ENCODE results near the gene PROZ. TPM values are rescaled to one million over a fixed set of nuclear protein-coding genes. Genes with fewer than 3 reads are reported as not detected.

PROZ gene
- total and polyA plus RNA-seq, 10 donors = 0.11 TPM; not detected in 9

GRCh38 chr13:113219256-113219940, 61.0 kb downstream of the PROZ start:
- WGBS, 5 donors = 88 to 91% (median 89%) methylated on average over 12 to 14 of the region's 14 CpGs
- Histone ChIP-seq H3K9me3 (no peaks in the 10 kb centered on the region), H3K4me3 (no peak overlapping the region), H3K4me1 (peaks cover 5 to 39% (median 13%) of the 10 kb centered on the region in 6 donors), H3K36me3 (peaks cover 0 to 63% (median 40%) of the 10 kb centered on the region in 6 donors), H3K27ac (no peak overlapping the region), H3K27me3 (replicated peaks in 1 of 7) (no peaks in the 10 kb centered on the region)
- no peak for DNase-seq
- intact Hi-C loops (cut with DNase I; ENCODE audit: low total_unique reads) = no loop called here
- TF ChIP-seq, protein P1, sequence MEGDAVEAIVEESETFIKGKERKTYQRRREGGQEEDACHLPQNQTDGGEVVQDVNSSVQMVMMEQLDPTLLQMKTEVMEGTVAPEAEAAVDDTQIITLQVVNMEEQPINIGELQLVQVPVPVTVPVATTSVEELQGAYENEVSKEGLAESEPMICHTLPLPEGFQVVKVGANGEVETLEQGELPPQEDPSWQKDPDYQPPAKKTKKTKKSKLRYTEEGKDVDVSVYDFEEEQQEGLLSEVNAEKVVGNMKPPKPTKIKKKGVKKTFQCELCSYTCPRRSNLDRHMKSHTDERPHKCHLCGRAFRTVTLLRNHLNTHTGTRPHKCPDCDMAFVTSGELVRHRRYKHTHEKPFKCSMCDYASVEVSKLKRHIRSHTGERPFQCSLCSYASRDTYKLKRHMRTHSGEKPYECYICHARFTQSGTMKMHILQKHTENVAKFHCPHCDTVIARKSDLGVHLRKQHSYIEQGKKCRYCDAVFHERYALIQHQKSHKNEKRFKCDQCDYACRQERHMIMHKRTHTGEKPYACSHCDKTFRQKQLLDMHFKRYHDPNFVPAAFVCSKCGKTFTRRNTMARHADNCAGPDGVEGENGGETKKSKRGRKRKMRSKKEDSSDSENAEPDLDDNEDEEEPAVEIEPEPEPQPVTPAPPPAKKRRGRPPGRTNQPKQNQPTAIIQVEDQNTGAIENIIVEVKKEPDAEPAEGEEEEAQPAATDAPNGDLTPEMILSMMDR (IDR thresholded peaks at IDR 0.05 in 8 of 11, conservative IDR thresholded peaks at IDR 0.05 in 3 of 11) = no peak
- TF ChIP-seq POLR2A (IDR thresholded peaks at IDR 0.05) (no peak), POLR2AphosphoS5 (IDR thresholded peaks at IDR 0.05) (no peak)

DNA sequence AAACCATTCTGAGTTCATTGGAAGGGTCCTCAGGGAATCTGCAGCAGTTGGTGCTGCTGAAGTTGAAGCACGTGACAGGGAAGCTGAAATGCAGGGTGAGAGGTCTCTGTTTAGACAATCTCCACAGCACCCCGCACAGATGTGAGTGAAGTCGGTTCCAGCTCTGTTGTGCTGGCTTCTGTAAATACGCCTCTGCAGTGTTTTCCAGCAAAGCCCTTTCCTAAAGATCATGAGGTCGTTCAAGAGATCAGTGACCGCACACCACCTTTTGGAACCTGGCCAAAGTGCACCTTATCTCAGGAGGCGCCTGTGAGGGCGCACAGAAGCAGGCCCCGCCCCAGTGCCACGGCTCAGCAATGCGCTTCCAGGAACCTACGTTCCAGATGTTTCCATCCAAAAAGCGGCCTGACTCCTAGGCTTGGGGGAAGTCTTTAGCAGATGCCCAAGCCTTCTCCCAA, 61.7 kb downstream of the PROZ start:
- no peaks in the 10 kb centered on the region for H3K27me3 ChIP-seq (replicated peaks in 1 of 7)
- DNase-seq = no peak
- H3K4me3 ChIP-seq = no peak overlapping the region
- H3K27ac ChIP-seq = no peak overlapping the region
- 83 to 88% (median 85%) methylated on average over 13 of the region's 13 CpGs for WGBS, 5 donors
- H3K36me3 ChIP-seq = peaks cover 0 to 71% (median 48%) of the 10 kb centered on the region in 6 donors
- intact Hi-C loops (cut with DNase I; ENCODE audit: low total_unique reads) = loop anchor here (10.0 kb wide), 1 partner anchor 165 kb away; no protein-coding TSS in a partner anchor
- no peaks in the 10 kb centered on the region for H3K9me3 ChIP-seq
- peaks cover 0 to 31% (median 9%) of the 10 kb centered on the region in 6 donors for H3K4me1 ChIP-seq
- TF ChIP-seq, protein P1 (IDR thresholded peaks at IDR 0.05 in 8 of 11, conservative IDR thresholded peaks at IDR 0.05 in 3 of 11) = no peak
- no peak for TF ChIP-seq POLR2A (IDR thresholded peaks at IDR 0.05)
- TF ChIP-seq POLR2AphosphoS5 (IDR thresholded peaks at IDR 0.05) = no peak

GRCh38 chr13:113220877-113221276, 62.4 kb downstream of the PROZ start:
- Histone ChIP-seq H3K9me3 (no peaks in the 10 kb centered on the region), H3K27ac (no peak overlapping the region), H3K4me3 (no peak overlapping the region), H3K27me3 (replicated peaks in 1 of 7) (no peaks in the 10 kb centered on the region), H3K4me1 (peaks cover 0 to 24% (median 9%) of the 10 kb centered on the region in 6 donors), H3K36me3 (peaks cover 0 to 78% (median 55%) of the 10 kb centered on the region in 6 donors)
- 84 to 96% (median 94%) methylated on average over 5 to 7 of the region's 7 CpGs for WGBS, 5 donors
- no peak for TF ChIP-seq POLR2A (IDR thresholded peaks at IDR 0.05)
- TF ChIP-seq, protein P1 (IDR thresholded peaks at IDR 0.05 in 8 of 11, conservative IDR thresholded peaks at IDR 0.05 in 3 of 11) = peak in 1 of 11 experiments; percentile 29
- DNase-seq = peak; percentile 12
- intact Hi-C loops (cut with DNase I; ENCODE audit: low total_unique reads) = loop anchor here (10.0 kb wide), 1 partner anchor 166 kb away; no protein-coding TSS in a partner anchor

Small RNA genes within 50 kb of the gene (small RNA-seq; reads per million reads assigned to genes)
- gene AL137002.1 = 0 reads per million in 4 donors

Other genes with a start within 250 kb of the PROZ start
- gene MCF2L, start 189.4 kb upstream of the PROZ start, total RNA-seq = 10 to 100 TPM in 6 of 7 donors, 1 to 10 TPM in 1; 6.6 to 21.4 (median 16.5) TPM
- gene MCF2L, start 189.4 kb upstream of the PROZ start, polyA plus RNA-seq = 1 to 10 TPM; 4.3 to 9.0 (median 4.7) TPM
- not detected for gene F7, start 52.9 kb upstream of the PROZ start, total RNA-seq
- under 1 TPM in 1 of 3 donors, not detected in 2; 0.03 TPM for gene F7, start 52.9 kb upstream of the PROZ start, polyA plus RNA-seq
- 1 to 10 TPM; 1.6 to 6.4 (median 3.0) TPM for gene F10, start 35.8 kb upstream of the PROZ start, total RNA-seq
- 1 to 10 TPM; 1.8 to 4.2 (median 2.0) TPM for gene F10, start 35.8 kb upstream of the PROZ start, polyA plus RNA-seq
- gene PCID2, start 50.0 kb downstream of the PROZ start, total RNA-seq = 10 to 100 TPM; 38.4 to 71.0 (median 49.9) TPM
- 10 to 100 TPM; 34.3 to 45.6 (median 41.2) TPM for gene PCID2, start 50.0 kb downstream of the PROZ start, polyA plus RNA-seq
- gene CUL4A, start 51.0 kb downstream of the PROZ start, total RNA-seq = 10 to 100 TPM; 54.8 to 99.3 (median 70.1) TPM
- gene CUL4A, start 51.0 kb downstream of the PROZ start, polyA plus RNA-seq = 10 to 100 TPM; 24.4 to 35.6 (median 34.7) TPM
- gene LAMP1, start 138.6 kb downstream of the PROZ start, total RNA-seq = 100 to 1,000 TPM; 114 to 210 (median 154) TPM
- 10 to 100 TPM; 27.0 to 64.5 (median 41.7) TPM for gene LAMP1, start 138.6 kb downstream of the PROZ start, polyA plus RNA-seq
- gene GRTP1, start 205.5 kb downstream of the PROZ start, total RNA-seq = 10 to 100 TPM in 1 of 7 donors, 1 to 10 TPM in 6; 4.0 to 10.5 (median 6.1) TPM
- gene GRTP1, start 205.5 kb downstream of the PROZ start, polyA plus RNA-seq = 1 to 10 TPM; 2.0 to 5.5 (median 2.3) TPM